ENCODE data around the gene TTK.

GRCh38 chr6:80029470-80029869 is 25.0 kb downstream of the TTK start:
- TF ChIP-seq POLR2A (IDR thresholded peaks at IDR 0.05) (no peak), POLR2AphosphoS5 (IDR thresholded peaks at IDR 0.05) (no peak)
- TF ChIP-seq, protein P1, sequence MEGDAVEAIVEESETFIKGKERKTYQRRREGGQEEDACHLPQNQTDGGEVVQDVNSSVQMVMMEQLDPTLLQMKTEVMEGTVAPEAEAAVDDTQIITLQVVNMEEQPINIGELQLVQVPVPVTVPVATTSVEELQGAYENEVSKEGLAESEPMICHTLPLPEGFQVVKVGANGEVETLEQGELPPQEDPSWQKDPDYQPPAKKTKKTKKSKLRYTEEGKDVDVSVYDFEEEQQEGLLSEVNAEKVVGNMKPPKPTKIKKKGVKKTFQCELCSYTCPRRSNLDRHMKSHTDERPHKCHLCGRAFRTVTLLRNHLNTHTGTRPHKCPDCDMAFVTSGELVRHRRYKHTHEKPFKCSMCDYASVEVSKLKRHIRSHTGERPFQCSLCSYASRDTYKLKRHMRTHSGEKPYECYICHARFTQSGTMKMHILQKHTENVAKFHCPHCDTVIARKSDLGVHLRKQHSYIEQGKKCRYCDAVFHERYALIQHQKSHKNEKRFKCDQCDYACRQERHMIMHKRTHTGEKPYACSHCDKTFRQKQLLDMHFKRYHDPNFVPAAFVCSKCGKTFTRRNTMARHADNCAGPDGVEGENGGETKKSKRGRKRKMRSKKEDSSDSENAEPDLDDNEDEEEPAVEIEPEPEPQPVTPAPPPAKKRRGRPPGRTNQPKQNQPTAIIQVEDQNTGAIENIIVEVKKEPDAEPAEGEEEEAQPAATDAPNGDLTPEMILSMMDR (IDR thresholded peaks at IDR 0.05), result no peak
